SK-N-SH (cell line): ENCODE results near the gene KRTAP5-11.

Source experiments
- JUND ChIP-seq: IDR thresholded peaks from 2 replicates; pipeline ENCODE4 v1.4.0; 2012
- MXI1 ChIP-seq: IDR thresholded peaks from 2 replicates; pipeline ENCODE4 v1.6.1; 2012; ENCODE audit warnings: mild to moderate bottlenecking, low read depth, low read length, improper control_type of control experiment
- RAD21 ChIP-seq: IDR thresholded peaks from 2 replicates; pipeline ENCODE4 v1.6.1; 2012; ENCODE audit warnings: mild to moderate bottlenecking, low read length
- RCOR1 ChIP-seq: fragments of 150-350 bp; IDR thresholded peaks from 2 replicates; pipeline ENCODE4 v1.6.1; 2017; ENCODE audit warnings: antibody characterized with exemption, low read length
- TAF1 ChIP-seq: IDR thresholded peaks from 2 replicates; pipeline ENCODE4 v1.6.1; 2012; ENCODE audit warnings: low read depth, mild to moderate bottlenecking, low read length, moderate library complexity, borderline replicate concordance
- TF ChIP-seq, protein P1 (sequence below): fragments of 200-600 bp; sonication (generic); IDR thresholded peaks from 2 replicates; pipeline ENCODE4 v1.6.1; 2017; ENCODE audit warnings: antibody characterized with exemption, mild to moderate bottlenecking, moderate library complexity
- TF ChIP-seq, protein P2 (sequence below): IDR thresholded peaks from 2 replicates; pipeline ENCODE4 v1.6.1; 2012; ENCODE audit warnings: mild to moderate bottlenecking, low read depth, low read length, moderate library complexity
- TF ChIP-seq, protein P3 (sequence below): fragments of 150-350 bp; IDR thresholded peaks from 2 replicates; pipeline ENCODE4 v1.6.1; 2016; ENCODE audit warnings: mild to moderate bottlenecking, low read depth, low read length

DNA sequence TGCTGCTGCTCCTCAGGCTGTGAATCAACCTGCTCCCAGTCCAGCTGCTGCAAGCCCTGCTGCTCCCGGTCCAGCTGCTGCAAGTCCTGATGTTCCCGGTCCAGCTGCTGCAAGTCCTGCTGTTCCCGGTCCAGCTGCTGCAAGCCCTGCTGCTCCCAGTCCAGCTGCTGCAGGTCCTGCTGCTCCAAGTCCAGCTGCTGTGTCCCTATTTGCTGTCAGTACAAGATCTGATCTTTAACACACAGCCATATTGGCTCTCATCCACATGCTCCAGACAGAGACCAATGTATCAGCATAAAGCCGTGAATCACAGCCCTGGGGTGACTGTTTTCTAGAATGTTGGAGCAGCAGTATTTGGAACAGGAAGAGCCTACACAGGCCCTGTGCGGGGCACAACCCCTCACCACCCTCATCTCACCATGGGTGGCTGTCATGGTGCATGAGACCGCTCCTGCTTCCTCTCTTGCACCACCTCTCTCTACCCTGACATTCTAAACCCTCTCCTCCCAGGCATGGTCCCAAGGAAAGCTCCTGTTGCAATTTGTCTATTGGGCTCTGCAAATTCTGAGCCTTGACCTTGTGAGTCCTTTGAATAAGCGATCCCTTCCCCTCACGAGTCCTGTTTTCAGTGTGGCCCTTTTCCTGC is 13.8 kb downstream of the KRTAP5-11 start:
- TF ChIP-seq RAD21 = no peak
- no peak for TF ChIP-seq TAF1
- no peak for TF ChIP-seq MXI1
- TF ChIP-seq, protein P1, sequence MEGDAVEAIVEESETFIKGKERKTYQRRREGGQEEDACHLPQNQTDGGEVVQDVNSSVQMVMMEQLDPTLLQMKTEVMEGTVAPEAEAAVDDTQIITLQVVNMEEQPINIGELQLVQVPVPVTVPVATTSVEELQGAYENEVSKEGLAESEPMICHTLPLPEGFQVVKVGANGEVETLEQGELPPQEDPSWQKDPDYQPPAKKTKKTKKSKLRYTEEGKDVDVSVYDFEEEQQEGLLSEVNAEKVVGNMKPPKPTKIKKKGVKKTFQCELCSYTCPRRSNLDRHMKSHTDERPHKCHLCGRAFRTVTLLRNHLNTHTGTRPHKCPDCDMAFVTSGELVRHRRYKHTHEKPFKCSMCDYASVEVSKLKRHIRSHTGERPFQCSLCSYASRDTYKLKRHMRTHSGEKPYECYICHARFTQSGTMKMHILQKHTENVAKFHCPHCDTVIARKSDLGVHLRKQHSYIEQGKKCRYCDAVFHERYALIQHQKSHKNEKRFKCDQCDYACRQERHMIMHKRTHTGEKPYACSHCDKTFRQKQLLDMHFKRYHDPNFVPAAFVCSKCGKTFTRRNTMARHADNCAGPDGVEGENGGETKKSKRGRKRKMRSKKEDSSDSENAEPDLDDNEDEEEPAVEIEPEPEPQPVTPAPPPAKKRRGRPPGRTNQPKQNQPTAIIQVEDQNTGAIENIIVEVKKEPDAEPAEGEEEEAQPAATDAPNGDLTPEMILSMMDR = no peak
- TF ChIP-seq, protein P2, sequence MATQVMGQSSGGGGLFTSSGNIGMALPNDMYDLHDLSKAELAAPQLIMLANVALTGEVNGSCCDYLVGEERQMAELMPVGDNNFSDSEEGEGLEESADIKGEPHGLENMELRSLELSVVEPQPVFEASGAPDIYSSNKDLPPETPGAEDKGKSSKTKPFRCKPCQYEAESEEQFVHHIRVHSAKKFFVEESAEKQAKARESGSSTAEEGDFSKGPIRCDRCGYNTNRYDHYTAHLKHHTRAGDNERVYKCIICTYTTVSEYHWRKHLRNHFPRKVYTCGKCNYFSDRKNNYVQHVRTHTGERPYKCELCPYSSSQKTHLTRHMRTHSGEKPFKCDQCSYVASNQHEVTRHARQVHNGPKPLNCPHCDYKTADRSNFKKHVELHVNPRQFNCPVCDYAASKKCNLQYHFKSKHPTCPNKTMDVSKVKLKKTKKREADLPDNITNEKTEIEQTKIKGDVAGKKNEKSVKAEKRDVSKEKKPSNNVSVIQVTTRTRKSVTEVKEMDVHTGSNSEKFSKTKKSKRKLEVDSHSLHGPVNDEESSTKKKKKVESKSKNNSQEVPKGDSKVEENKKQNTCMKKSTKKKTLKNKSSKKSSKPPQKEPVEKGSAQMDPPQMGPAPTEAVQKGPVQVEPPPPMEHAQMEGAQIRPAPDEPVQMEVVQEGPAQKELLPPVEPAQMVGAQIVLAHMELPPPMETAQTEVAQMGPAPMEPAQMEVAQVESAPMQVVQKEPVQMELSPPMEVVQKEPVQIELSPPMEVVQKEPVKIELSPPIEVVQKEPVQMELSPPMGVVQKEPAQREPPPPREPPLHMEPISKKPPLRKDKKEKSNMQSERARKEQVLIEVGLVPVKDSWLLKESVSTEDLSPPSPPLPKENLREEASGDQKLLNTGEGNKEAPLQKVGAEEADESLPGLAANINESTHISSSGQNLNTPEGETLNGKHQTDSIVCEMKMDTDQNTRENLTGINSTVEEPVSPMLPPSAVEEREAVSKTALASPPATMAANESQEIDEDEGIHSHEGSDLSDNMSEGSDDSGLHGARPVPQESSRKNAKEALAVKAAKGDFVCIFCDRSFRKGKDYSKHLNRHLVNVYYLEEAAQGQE = no peak
- no peak for TF ChIP-seq JUND
- TF ChIP-seq, protein P3, sequence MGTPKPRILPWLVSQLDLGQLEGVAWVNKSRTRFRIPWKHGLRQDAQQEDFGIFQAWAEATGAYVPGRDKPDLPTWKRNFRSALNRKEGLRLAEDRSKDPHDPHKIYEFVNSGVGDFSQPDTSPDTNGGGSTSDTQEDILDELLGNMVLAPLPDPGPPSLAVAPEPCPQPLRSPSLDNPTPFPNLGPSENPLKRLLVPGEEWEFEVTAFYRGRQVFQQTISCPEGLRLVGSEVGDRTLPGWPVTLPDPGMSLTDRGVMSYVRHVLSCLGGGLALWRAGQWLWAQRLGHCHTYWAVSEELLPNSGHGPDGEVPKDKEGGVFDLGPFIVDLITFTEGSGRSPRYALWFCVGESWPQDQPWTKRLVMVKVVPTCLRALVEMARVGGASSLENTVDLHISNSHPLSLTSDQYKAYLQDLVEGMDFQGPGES = no peak
- TF ChIP-seq RCOR1 = no peak
